Sigmoid colon (tissue), 4 donors: ENCODE data around the gene LGSN.
"Not testable (repeated sequence)": the region's sequence is repeated elsewhere in the genome, so short reads cannot be mapped to it uniquely, and the experiment has no call there.

Source experiments
- POLR2A ChIP-seq, 2 donors: fragments of 450-650 bp; IDR thresholded peaks; one replicate each; pipeline ENCODE4 v1.6.1; 2016; ENCODE audit warnings: antibody characterized with exemption in 2 of 2, mild to moderate bottlenecking in 2 of 2, moderate library complexity in 2 of 2
- POLR2AphosphoS5 ChIP-seq, 4 donors: sonication (generic); formaldehyde crosslinking; IDR thresholded peaks; one replicate each; pipeline ENCODE4 v1.6.1; 2017; ENCODE audit warnings: antibody characterized with exemption in 4 of 4
- TF ChIP-seq, protein P1 (sequence below), 4 experiments: fragments of 450-650 bp in 3 of 4; fragments of 200-600 bp in 1 of 4; IDR thresholded peaks; one replicate each; pipeline ENCODE4 v1.5.1; 2016 to 2019; ENCODE audit warnings: antibody characterized with exemption in 4 of 4, mild to moderate bottlenecking in 3 of 4, moderate library complexity in 2 of 4

GRCh38 chr6:63334652-63335051, 14.9 kb upstream of the LGSN start:
- TF ChIP-seq, protein P1, sequence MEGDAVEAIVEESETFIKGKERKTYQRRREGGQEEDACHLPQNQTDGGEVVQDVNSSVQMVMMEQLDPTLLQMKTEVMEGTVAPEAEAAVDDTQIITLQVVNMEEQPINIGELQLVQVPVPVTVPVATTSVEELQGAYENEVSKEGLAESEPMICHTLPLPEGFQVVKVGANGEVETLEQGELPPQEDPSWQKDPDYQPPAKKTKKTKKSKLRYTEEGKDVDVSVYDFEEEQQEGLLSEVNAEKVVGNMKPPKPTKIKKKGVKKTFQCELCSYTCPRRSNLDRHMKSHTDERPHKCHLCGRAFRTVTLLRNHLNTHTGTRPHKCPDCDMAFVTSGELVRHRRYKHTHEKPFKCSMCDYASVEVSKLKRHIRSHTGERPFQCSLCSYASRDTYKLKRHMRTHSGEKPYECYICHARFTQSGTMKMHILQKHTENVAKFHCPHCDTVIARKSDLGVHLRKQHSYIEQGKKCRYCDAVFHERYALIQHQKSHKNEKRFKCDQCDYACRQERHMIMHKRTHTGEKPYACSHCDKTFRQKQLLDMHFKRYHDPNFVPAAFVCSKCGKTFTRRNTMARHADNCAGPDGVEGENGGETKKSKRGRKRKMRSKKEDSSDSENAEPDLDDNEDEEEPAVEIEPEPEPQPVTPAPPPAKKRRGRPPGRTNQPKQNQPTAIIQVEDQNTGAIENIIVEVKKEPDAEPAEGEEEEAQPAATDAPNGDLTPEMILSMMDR (IDR thresholded peaks at IDR 0.05): not testable (repeated sequence)
- not testable (repeated sequence) for TF ChIP-seq POLR2A, POLR2AphosphoS5 (IDR thresholded peaks at IDR 0.05)
